H1 (cell line): Measurements from ENCODE around the gene VOPP1. TPM values are rescaled to one million over a fixed set of nuclear protein-coding genes. Genes with fewer than 3 reads are reported as not detected.
"Not testable (repeated sequence)": the region's sequence is repeated elsewhere in the genome, so short reads cannot be mapped to it uniquely, and the experiment has no call there.

Experiments used
- CTCF ChIA-PET: fragments of 300-600 bp; sonication (Branson Sonifier 250); formaldehyde crosslinking; loops from one replicate; lab custom pipeline; 2021; ENCODE audit not compliant: partially characterized antibody; lab: Charles Lee
- POLR2A ChIA-PET: fragments of 300-600 bp; sonication (Branson Sonifier 250); formaldehyde crosslinking; loops from one replicate; lab custom pipeline; 2021; ENCODE audit warnings: inconsistent platforms; ENCODE audit not compliant: partially characterized antibody; lab: Charles Lee
- DNase-seq, 2 experiments: peaks; one replicate each; pipeline versions ENCODE4 v3.0.0 to v3.0.0-alpha.2; 2010 to 2022; ENCODE audit warnings: low spot score in 2 of 2, low read depth in 1 of 2, mixed read lengths in 1 of 2
- FAIRE-seq: peaks from 2 replicates; lab custom pipeline; 2011; peaks lifted over from hg19 to GRCh38; lab: Jason Lieb, UNC
- H2AFZ ChIP-seq: 2 replicates; pipeline ENCODE4 v1.8.1; 2012; ENCODE audit warnings: low read length, inconsistent platforms
- H2AK5ac ChIP-seq: 2 replicates; pipeline ENCODE4 v1.6.1; 2013; ENCODE audit warnings: low read depth, low read length
- H2BK120ac ChIP-seq: replicated peaks from 2 replicates; pipeline ENCODE3; 2013; ENCODE audit warnings: low read depth, low read length, inconsistent platforms
- H2BK12ac ChIP-seq: 2 replicates; pipeline ENCODE4 v1.6.1; 2013; ENCODE audit warnings: low read depth, low read length
- H2BK15ac ChIP-seq: 2 replicates; pipeline ENCODE4 v1.6.1; 2013; ENCODE audit warnings: low read length
- H2BK20ac ChIP-seq: 2 replicates; pipeline ENCODE4 v1.6.1; 2013; ENCODE audit warnings: low read length
- H2BK5ac ChIP-seq: 2 replicates; pipeline ENCODE4 v1.6.1; 2013; ENCODE audit warnings: low read depth, low read length
- H3K14ac ChIP-seq: 2 replicates; pipeline ENCODE4 v1.6.1; 2013; ENCODE audit warnings: inconsistent platforms; ENCODE audit not compliant: insufficient read length
- H3K18ac ChIP-seq: 2 replicates; pipeline ENCODE4 v1.6.1; 2013; ENCODE audit warnings: low read length; ENCODE audit errors: extremely low read depth
- H3K23ac ChIP-seq: 2 replicates; pipeline ENCODE4 v1.6.1; 2013; ENCODE audit warnings: inconsistent platforms; ENCODE audit not compliant: insufficient read length
- H3K23me2 ChIP-seq: 2 replicates; pipeline ENCODE4 v1.6.1; 2013; ENCODE audit warnings: low read depth, low read length
- H3K27ac ChIP-seq: 2 replicates; pipeline ENCODE4 v1.6.1; 2011; ENCODE audit warnings: low read depth, low read length, inconsistent platforms
- H3K27me3 ChIP-seq, 4 experiments: replicated peaks in 1 of 4; 1 replicate in 1 of 4; 2 replicates in 3 of 4; pipeline versions ENCODE4 v1.6.1 to v1.8.1; 2011 to 2013; ENCODE audit warnings: low read length in 3 of 4, mild to moderate bottlenecking in 3 of 4, inconsistent platforms in 2 of 4, mixed read lengths in 2 of 4, moderate library complexity in 1 of 4; ENCODE audit not compliant: control insufficient read depth in 3 of 4, insufficient read depth in 3 of 4; ENCODE audit errors: extremely low read depth in 1 of 4
- H3K36me3 ChIP-seq, 4 experiments: 2 replicates each; pipeline versions ENCODE4 v1.6.1 to v1.8.1; 2011 to 2013; ENCODE audit warnings: mild to moderate bottlenecking in 4 of 4, low read length in 3 of 4, moderate library complexity in 2 of 4, control low read depth in 1 of 4, inconsistent platforms in 1 of 4; ENCODE audit not compliant: insufficient read depth in 4 of 4, control insufficient read depth in 2 of 4
- H3K4ac ChIP-seq: replicated peaks from 2 replicates; pipeline ENCODE3; 2013; ENCODE audit warnings: low read length, low read depth, mixed read lengths, inconsistent platforms; ENCODE audit not compliant: insufficient read length
- H3K4me1 ChIP-seq, 4 experiments: replicated peaks in 1 of 4; 1 replicate in 1 of 4; 2 replicates in 3 of 4; pipeline versions ENCODE4 v1.6.1 to v1.8.1; 2011 to 2013; ENCODE audit warnings: low read length in 3 of 4, inconsistent platforms in 2 of 4, mixed read lengths in 1 of 4; ENCODE audit not compliant: insufficient read depth in 4 of 4, control insufficient read depth in 3 of 4
- H3K4me2 ChIP-seq, 2 experiments: 2 replicates each; pipeline versions ENCODE4 v1.6.1 to v1.8.1; 2011 to 2013; ENCODE audit warnings: low read depth in 2 of 2, low read length in 2 of 2, control low read depth in 1 of 2, inconsistent platforms in 1 of 2, mild to moderate bottlenecking in 1 of 2; ENCODE audit not compliant: insufficient read depth in 1 of 2
- H3K4me3 ChIP-seq, 4 experiments: fragments of 200-600, 300-600 bp in 1 of 4; sonication (generic), shearing (Covaris generic), sonication (Bioruptor Twin) in 1 of 4; 2 replicates each; pipeline versions ENCODE4 v1.5.1 to v1.8.1; 2011 to 2016; ENCODE audit warnings: low read length in 4 of 4, low read depth in 3 of 4, control low read depth in 2 of 4, inconsistent platforms in 2 of 4, mild to moderate bottlenecking in 2 of 4, mixed read lengths in 1 of 4, moderate library complexity in 1 of 4; ENCODE audit not compliant: insufficient read depth in 2 of 4; ENCODE audit errors: extremely low read depth in 1 of 4
- H3K56ac ChIP-seq: replicated peaks from 2 replicates; pipeline ENCODE3; 2013; ENCODE audit warnings: low read depth, mild to moderate bottlenecking, mixed read lengths, low read length, inconsistent platforms; ENCODE audit not compliant: insufficient read length
- H3K79me1 ChIP-seq: 2 replicates; pipeline ENCODE4 v1.6.1; 2013; ENCODE audit warnings: low read depth, low read length, control low read depth
- H3K79me2 ChIP-seq, 2 experiments: 2 replicates each; pipeline versions ENCODE4 v1.6.1 to v1.8.1; 2012 to 2013; ENCODE audit warnings: low read length in 2 of 2, mild to moderate bottlenecking in 2 of 2, inconsistent platforms in 1 of 2; ENCODE audit not compliant: insufficient read depth in 2 of 2, control insufficient read depth in 1 of 2
- H3K9ac ChIP-seq, 4 experiments: replicated peaks in 1 of 4; 1 replicate in 1 of 4; 2 replicates in 3 of 4; pipeline versions ENCODE4 v1.6.1 to v1.8.1; 2011 to 2013; ENCODE audit warnings: low read depth in 3 of 4, low read length in 3 of 4, control low read depth in 2 of 4, mild to moderate bottlenecking in 2 of 4, moderate library complexity in 2 of 4, inconsistent platforms in 1 of 4; ENCODE audit errors: extremely low read depth in 1 of 4
- H3K9me3 ChIP-seq, 2 experiments: 2 replicates each; pipeline versions ENCODE4 v1.6.1 to v1.8.1; 2012 to 2013; ENCODE audit warnings: mild to moderate bottlenecking in 2 of 2, moderate library complexity in 2 of 2, control low read depth in 1 of 2, inconsistent platforms in 1 of 2, low read depth in 1 of 2, low read length in 1 of 2, mixed read lengths in 1 of 2; ENCODE audit not compliant: insufficient read depth in 2 of 2
- H4K20me1 ChIP-seq, 2 experiments: replicated peaks in 1 of 2; 2 replicates each; pipeline versions ENCODE3 to v1.8.1; 2011 to 2013; ENCODE audit warnings: inconsistent platforms in 2 of 2, low read length in 2 of 2, mild to moderate bottlenecking in 1 of 2; ENCODE audit not compliant: insufficient read depth in 2 of 2, control insufficient read depth in 1 of 2
- H4K5ac ChIP-seq: 2 replicates; pipeline ENCODE4 v1.6.1; 2013; ENCODE audit warnings: low read length, low read depth, mixed read lengths, inconsistent platforms; ENCODE audit not compliant: insufficient read length
- H4K8ac ChIP-seq: 2 replicates; pipeline ENCODE4 v1.8.0; 2013; ENCODE audit warnings: mild to moderate bottlenecking, moderate library complexity, low read length, inconsistent platforms; ENCODE audit not compliant: insufficient read depth; ENCODE audit errors: extremely low read depth
- H4K91ac ChIP-seq: replicated peaks from 2 replicates; pipeline ENCODE3; 2013; ENCODE audit warnings: low read length, mixed read lengths, inconsistent platforms; ENCODE audit not compliant: insufficient read length
- BACH1 ChIP-seq: IDR thresholded peaks from 2 replicates; pipeline ENCODE4 v1.6.1; 2012; ENCODE audit warnings: low read length, improper control_type of control experiment
- CREB1 ChIP-seq: IDR thresholded peaks from 2 replicates; pipeline ENCODE4 v1.6.1; 2012; ENCODE audit warnings: inconsistent platforms
- JUN ChIP-seq: IDR thresholded peaks from 2 replicates; pipeline ENCODE4 v1.6.1; 2011; ENCODE audit warnings: low read depth, mild to moderate bottlenecking, improper control_type of control experiment, low read length
- POLR2A ChIP-seq, 2 experiments: IDR thresholded peaks; 1 replicate in 1 of 2; 2 replicates in 1 of 2; pipeline ENCODE4 v1.6.1; 2011; ENCODE audit warnings: low read depth in 2 of 2, low read length in 2 of 2, mild to moderate bottlenecking in 2 of 2; ENCODE audit errors: control extremely low read depth in 1 of 2
- SIN3A ChIP-seq, 2 experiments: IDR thresholded peaks in 1 of 2; conservative IDR thresholded peaks in 1 of 2; 2 replicates each; pipeline ENCODE4 v1.6.1; 2011 to 2012; ENCODE audit warnings: low read length in 2 of 2, improper control_type of control experiment in 1 of 2, low read depth in 1 of 2, mild to moderate bottlenecking in 1 of 2
- SIRT6 ChIP-seq: IDR thresholded peaks from one replicate; pipeline ENCODE4 v1.7.1; 2012; ENCODE audit warnings: low read length, inconsistent platforms
- SRF ChIP-seq: IDR thresholded peaks from 2 replicates; pipeline ENCODE4 v1.6.1; 2011; ENCODE audit warnings: mild to moderate bottlenecking, low read depth, low read length, moderate library complexity
- TAF1 ChIP-seq: IDR thresholded peaks from 2 replicates; pipeline ENCODE4 v1.6.1; 2011; ENCODE audit warnings: mild to moderate bottlenecking, low read depth, low read length
- WGBS, 2 experiments: shearing (Covaris generic) in 1 of 2; methylation state at CpG; one replicate each; pipeline versions ENCODE4 v1.1.6 to v1.1.7; 2013 to 2015; ENCODE audit warnings: low lambda C conversion rate in 2 of 2, mixed read lengths in 2 of 2, inconsistent platforms in 1 of 2, low coverage in 1 of 2, missing lambda C conversion rate in 1 of 2; ENCODE audit not compliant: insufficient replicate concordance in 2 of 2, insufficient coverage in 1 of 2, insufficient read length in 1 of 2; ENCODE audit errors: extremely low coverage in 1 of 2, missing lambda C conversion rate in 1 of 2; 5-methylcytosine and 5-hydroxymethylcytosine counted together
- polyA plus RNA-seq, 7 experiments: library from polyadenylated mRNA; depleted of rRNA in 3 of 7; stranded (reverse) in 5 of 7; unstranded in 2 of 7; fragments of >200 nt in 5 of 7; fragments of 200-250 nt in 2 of 7; gene quantifications; 1 replicate in 5 of 7; 2 replicates in 1 of 7; 4 replicates in 1 of 7; pipeline versions ENCODE4 v1.2.1 to v1.2.3, GENCODE V29; 2011 to 2013; ENCODE audit warnings: missing spikeins in 2 of 7, mixed read lengths in 2 of 7
- total RNA-seq: library from RNA; stranded (reverse); fragmentation: NEBNext Ultra II Directional; extraction: Animal tissue kit (Norgen Biotek cat#: 25700); gene quantifications from 2 replicates; pipeline ENCODE4 v1.2.1, GENCODE V29; 2021

The VOPP1 gene
- total and polyA plus RNA-seq, 2 of the 8 experiments (the other 6 are each of a cell fraction or from before 2014, with no cell fraction given): 44.7 to 83.0 TPM

- TF ChIP-seq POLR2A (IDR thresholded peaks at IDR 0.05; ENCODE audit: control extremely low read depth in 1 of 2, low read depth in 2 of 2, low read length in 2 of 2): no peak
- TF ChIP-seq TAF1: no peak
- no peak for TF ChIP-seq SRF
- TF ChIP-seq SIN3A (conservative IDR thresholded peaks at IDR 0.05 in 1 of 2, IDR thresholded peaks at IDR 0.05 in 1 of 2; ENCODE audit: low read depth in 1 of 2, low read length in 2 of 2): no peak
- TF ChIP-seq CREB1: no peak
- TF ChIP-seq SIRT6: no peak
- no peak for TF ChIP-seq BACH1
- no peak for TF ChIP-seq JUN
These were observed 99.2 kb downstream of the VOPP1 start (continued) for GRCh38 chr7:55472928-55473725.

- H3K56ac ChIP-seq, H4K91ac ChIP-seq, H4K8ac ChIP-seq, H2BK15ac ChIP-seq, H4K5ac ChIP-seq, H3K14ac ChIP-seq, CTCF ChIA-PET, H3K4me2 ChIP-seq, H3K18ac ChIP-seq, H3K4me1 ChIP-seq, H2BK120ac ChIP-seq, POLR2A ChIA-PET, H3K79me1 ChIP-seq, H2BK20ac ChIP-seq, H2AK5ac ChIP-seq, H2BK5ac ChIP-seq, H3K4me3 ChIP-seq, H3K23me2 ChIP-seq, DNase-seq, H3K36me3 ChIP-seq, H3K27ac ChIP-seq, H3K27me3 ChIP-seq, H2AFZ ChIP-seq, H3K9ac ChIP-seq, H3K4ac ChIP-seq, H3K23ac ChIP-seq, H2BK12ac ChIP-seq, H3K79me2 ChIP-seq: not testable (repeated sequence)
- Histone ChIP-seq H3K9me3 (peaks cover 3 to 10% of the 10 kb centered on the region in 2 experiments; a peak in 3 of 4 replicates), H4K20me1 (peaks cover 0 to 14% of the 10 kb centered on the region in 2 experiments)
- WGBS, 2 experiments: 92% methylated on average over 5 of the region's 14 CpGs; no CpG with 5 or more reads in 1 of the 2 experiments
- FAIRE-seq: peak; percentile 90
These were observed 99.9 kb downstream of the VOPP1 start for GRCh38 chr7:55472406-55472805.
